ENCODE data around the gene METRN.

Gene METRN

GRCh38 chr16:722835-723633 lies 8.1 kb downstream of the METRN start:
- in situ Hi-C loops (cut with MboI; ENCODE audit: low sequenced_read_pairs) = no loop called here

- in situ Hi-C loops (cut with MboI; ENCODE audit: low sequenced_read_pairs) = no loop called here
Measured at GRCh38 chr16:723695-724094, 8.8 kb downstream of the METRN start.

GRCh38 chr16:724188-725040 lies 9.5 kb downstream of the METRN start:
- in situ Hi-C loops (cut with MboI; ENCODE audit: low sequenced_read_pairs) = no loop called here

GRCh38 chr16:725041-725376 lies 10.1 kb downstream of the METRN start:
- in situ Hi-C loops (cut with MboI; ENCODE audit: low sequenced_read_pairs) = no loop called here

GRCh38 chr16:725463-726187 lies 10.7 kb downstream of the METRN start:
- in situ Hi-C loops (cut with MboI; ENCODE audit: low sequenced_read_pairs) = no loop called here

- in situ Hi-C loops (cut with MboI; ENCODE audit: low sequenced_read_pairs) = no loop called here
Measured at GRCh38 chr16:726188-726437, 11.2 kb downstream of the METRN start.

GRCh38 chr16:726438-727290 lies 11.7 kb downstream of the METRN start, which contains the start of the genes CCDC78 and HAGHL:
Gene CCDC78 (minus strand): TSS chr16:726443. CDS start chr16:726367, 76 bp downstream.
Gene HAGHL (plus strand): TSS chr16:727106. CDS start chr16:727510, 404 bp downstream.
- in situ Hi-C loops (cut with MboI; ENCODE audit: low sequenced_read_pairs) = no loop called here

- in situ Hi-C loops (cut with MboI; ENCODE audit: low sequenced_read_pairs) = no loop called here
Measured at GRCh38 chr16:727291-727977, 12.5 kb downstream of the METRN start.

GRCh38 chr16:728131-728889 lies 13.4 kb downstream of the METRN start:
- in situ Hi-C loops (cut with MboI; ENCODE audit: low sequenced_read_pairs) = no loop called here

- in situ Hi-C loops (cut with MboI; ENCODE audit: low sequenced_read_pairs) = no loop called here
Measured at GRCh38 chr16:728890-729744, 14.2 kb downstream of the METRN start.

- in situ Hi-C loops (cut with MboI; ENCODE audit: low sequenced_read_pairs) = no loop called here
Measured at GRCh38 chr16:729768-730665, 15.1 kb downstream of the METRN start.

GRCh38 chr16:730666-731509 lies 16.0 kb downstream of the METRN start:
- in situ Hi-C loops (cut with MboI; ENCODE audit: low sequenced_read_pairs) = no loop called here

GRCh38 chr16:732332-732731 lies 17.4 kb downstream of the METRN start:
- in situ Hi-C loops (cut with MboI; ENCODE audit: low sequenced_read_pairs) = no loop called here

- in situ Hi-C loops (cut with MboI; ENCODE audit: low sequenced_read_pairs) = no loop called here
Measured at GRCh38 chr16:732936-733335, 18.0 kb downstream of the METRN start.

- in situ Hi-C loops (cut with MboI; ENCODE audit: low sequenced_read_pairs) = no loop called here
Measured at GRCh38 chr16:733382-734207, 18.7 kb downstream of the METRN start.

All from hTERT RPE-1 (cell line).